ENCODE measurements around the gene ABCA6.

ABCA6 gene

DNA sequence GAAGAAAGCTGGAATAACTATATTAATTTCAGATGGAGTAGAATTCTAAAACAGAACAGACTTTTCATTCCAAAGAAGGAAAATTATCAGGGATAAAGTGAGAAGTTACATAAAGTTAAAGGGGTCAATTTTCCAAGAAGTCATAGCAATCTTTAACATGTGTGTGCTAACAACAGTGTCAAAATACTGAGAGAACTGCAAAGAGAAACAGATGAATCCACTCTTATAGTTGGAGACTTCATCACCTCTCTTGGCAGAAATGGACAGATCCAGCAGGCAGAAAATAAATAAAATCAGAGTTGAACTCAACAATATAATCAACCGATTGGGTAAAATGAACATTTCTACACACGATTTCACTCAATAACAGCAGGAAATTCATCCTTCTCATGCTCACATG is 86.4 kb downstream of the ABCA6 start:
- no peak for DNase-seq (ENCODE audit: low spot score)
- in situ Hi-C loops (cut with MboI; ENCODE audit: low pct_unique_long_range_greater_than_20kb, low sequenced_read_pairs, unreplicated experiment), result no loop called here
- TF ChIP-seq, protein P1, sequence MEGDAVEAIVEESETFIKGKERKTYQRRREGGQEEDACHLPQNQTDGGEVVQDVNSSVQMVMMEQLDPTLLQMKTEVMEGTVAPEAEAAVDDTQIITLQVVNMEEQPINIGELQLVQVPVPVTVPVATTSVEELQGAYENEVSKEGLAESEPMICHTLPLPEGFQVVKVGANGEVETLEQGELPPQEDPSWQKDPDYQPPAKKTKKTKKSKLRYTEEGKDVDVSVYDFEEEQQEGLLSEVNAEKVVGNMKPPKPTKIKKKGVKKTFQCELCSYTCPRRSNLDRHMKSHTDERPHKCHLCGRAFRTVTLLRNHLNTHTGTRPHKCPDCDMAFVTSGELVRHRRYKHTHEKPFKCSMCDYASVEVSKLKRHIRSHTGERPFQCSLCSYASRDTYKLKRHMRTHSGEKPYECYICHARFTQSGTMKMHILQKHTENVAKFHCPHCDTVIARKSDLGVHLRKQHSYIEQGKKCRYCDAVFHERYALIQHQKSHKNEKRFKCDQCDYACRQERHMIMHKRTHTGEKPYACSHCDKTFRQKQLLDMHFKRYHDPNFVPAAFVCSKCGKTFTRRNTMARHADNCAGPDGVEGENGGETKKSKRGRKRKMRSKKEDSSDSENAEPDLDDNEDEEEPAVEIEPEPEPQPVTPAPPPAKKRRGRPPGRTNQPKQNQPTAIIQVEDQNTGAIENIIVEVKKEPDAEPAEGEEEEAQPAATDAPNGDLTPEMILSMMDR (IDR thresholded peaks at IDR 0.05; ENCODE audit: extremely low read depth, insufficient read depth, missing control alignments), result no peak

DNA sequence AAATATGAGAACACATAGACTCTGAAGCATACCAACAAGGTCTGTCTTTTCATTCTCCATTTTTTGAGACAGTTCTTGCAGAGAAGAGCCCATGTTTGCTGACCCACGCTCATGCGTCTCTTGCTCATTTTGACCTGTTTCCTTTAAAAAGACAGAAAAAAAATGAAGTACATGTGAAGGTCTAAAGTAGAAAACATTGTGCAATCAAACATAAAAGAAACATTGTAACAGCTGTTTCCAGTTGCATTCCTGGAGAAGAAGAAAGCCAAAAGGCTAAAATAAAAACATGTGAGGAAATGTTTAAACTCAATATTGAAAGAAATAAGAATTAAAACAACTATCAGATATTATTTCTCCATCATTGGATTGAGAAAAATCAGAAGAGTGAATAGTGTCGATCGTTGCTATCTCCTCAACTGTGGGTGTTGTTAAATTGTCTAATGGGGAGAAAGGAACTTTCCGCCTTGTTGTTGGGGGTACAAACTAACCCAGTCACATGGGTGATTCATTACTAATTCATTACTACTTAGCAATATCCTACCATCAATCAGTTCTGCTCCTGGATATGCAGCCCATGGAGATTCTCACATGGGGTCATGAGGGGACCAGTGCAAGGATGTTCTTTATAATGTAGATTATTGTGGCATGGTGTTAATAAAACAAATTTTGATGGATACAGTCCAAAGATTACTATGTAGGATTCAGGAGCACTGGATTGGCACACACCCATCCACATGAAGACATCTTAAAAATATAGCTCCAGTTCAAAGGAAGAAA is 90.5 kb downstream of the ABCA6 start:
- TF ChIP-seq, protein P1 (IDR thresholded peaks at IDR 0.05; ENCODE audit: extremely low read depth, insufficient read depth, missing control alignments), result no peak
- in situ Hi-C loops (cut with MboI; ENCODE audit: low pct_unique_long_range_greater_than_20kb, low sequenced_read_pairs, unreplicated experiment), result no loop called here
- DNase-seq (ENCODE audit: low spot score), result no peak

DNA sequence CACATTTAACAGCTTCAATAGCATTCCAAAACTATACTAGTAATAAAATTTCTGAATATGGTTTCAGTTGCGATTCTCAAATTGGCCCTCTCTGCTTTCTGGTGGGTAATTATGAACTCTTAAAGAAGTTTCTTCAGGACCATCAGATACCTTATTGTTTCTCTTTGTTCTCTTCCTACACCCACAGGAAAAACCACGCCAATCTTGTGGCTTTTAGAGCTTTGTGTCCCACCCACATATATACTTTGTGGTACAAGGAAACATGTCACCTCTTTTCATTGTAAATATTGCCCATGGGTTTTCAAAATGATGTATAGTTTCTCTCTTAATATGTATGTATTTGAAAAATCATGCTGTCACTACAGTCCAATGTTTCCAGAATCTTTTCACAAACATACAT is 93.1 kb downstream of the ABCA6 start:
- TF ChIP-seq, protein P1 (IDR thresholded peaks at IDR 0.05; ENCODE audit: extremely low read depth, insufficient read depth, missing control alignments), result no peak

DNA sequence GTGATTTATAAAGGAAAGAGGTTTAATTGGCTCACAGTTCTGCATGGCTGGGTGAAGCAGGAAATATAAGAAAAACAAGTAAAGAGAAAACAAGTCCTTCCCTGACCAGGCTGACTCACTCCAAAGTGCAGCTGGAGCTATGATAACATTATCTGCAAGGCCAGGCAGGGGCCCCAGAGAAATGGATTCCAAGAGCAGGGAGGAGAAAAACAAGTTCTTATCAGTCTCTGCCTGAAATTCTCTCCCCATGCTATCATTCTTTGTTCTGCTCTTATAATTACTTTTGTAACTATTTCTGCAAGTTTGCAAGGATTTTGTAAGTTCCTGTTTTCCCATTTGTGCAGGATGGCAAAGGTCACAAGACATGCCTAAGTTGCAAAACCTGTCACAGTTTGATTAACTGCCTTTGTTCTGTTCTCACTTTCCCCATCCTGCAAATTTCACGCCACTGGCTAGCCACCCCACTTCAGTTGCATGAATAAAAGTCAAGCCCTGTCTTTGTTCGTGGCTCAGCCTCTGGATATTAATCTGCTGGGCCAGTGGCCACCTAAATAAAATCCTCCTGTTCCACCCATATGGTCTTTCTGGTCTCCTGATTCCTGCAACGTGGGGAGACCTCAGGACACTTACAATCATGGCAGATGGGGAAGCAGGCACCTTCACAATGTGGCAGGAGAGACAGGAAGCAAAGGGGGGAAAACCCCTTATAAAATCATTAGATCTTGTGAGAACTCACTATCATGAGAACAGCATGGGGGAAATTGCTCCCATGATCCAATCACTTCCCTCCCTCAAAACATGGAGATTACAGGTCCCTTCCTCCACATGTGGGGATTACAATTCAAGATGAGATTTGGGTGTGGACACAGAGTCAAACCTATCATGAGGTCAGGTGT is 94.1 kb downstream of the ABCA6 start:
- TF ChIP-seq, protein P1 (IDR thresholded peaks at IDR 0.05; ENCODE audit: extremely low read depth, insufficient read depth, missing control alignments), result no peak
- no peak for DNase-seq (ENCODE audit: low spot score)
- in situ Hi-C loops (cut with MboI; ENCODE audit: low pct_unique_long_range_greater_than_20kb, low sequenced_read_pairs, unreplicated experiment), result no loop called here

More for the DNA sequence above, 93.1 kb downstream of the ABCA6 start:
- in situ Hi-C loops (cut with MboI; ENCODE audit: low pct_unique_long_range_greater_than_20kb, low sequenced_read_pairs, unreplicated experiment), result no loop called here
- DNase-seq (ENCODE audit: low spot score), result no peak

DNA sequence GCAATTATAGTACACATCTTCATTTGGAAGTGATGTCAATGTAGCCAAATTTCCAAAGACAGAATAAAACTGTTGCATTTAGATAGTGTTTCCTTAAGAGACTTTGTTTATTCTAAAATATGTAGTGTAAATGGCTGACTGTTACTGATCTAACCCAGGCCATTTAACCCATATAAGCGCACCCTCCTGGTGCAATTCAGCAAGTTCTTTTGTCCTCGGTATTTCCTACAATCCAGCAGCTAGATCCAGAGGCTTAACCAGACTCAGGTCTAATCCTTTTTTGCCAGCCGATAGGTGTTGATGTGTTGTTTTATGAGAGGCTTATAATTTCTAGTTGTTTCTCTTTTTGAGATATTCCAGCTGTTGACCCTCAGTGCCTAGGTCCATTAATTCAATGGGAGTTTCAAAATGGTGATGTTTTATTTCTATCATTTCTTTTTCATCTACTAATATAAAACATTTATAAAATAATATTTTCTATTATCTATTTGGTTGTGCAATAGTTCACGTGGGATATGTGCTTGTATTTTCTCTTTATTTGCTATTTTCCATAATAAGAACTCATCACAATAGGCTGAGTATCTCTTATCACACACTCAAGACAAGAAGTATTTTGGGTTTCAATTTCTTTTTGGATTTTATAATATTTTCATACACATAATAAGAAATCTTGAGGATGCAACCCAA is 95.4 kb downstream of the ABCA6 start:
- in situ Hi-C loops (cut with MboI; ENCODE audit: low pct_unique_long_range_greater_than_20kb, low sequenced_read_pairs, unreplicated experiment), result no loop called here
- no peak for DNase-seq (ENCODE audit: low spot score)
- TF ChIP-seq, protein P1 (IDR thresholded peaks at IDR 0.05; ENCODE audit: extremely low read depth, insufficient read depth, missing control alignments), result no peak

DNA sequence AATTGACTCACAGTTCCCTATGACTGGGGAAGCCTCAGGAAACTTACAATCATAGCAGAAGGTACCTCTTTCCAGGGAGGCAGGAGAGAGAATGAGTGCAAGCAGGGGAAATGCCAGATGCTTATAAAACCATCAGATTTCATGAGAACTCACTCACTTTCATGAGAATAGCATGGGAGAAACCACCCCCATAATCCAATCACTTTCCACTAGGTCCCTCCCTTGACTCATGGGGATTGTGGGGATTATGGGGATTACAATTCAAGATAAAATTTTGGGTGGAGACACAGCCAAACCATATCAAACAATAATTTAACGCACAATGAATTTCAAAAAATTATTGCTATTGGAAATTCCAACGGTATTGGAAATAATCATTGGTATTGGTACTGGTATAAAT is 96.0 kb downstream of the ABCA6 start:
- DNase-seq (ENCODE audit: low spot score), result no peak
- in situ Hi-C loops (cut with MboI; ENCODE audit: low pct_unique_long_range_greater_than_20kb, low sequenced_read_pairs, unreplicated experiment), result no loop called here
- TF ChIP-seq, protein P1 (IDR thresholded peaks at IDR 0.05; ENCODE audit: extremely low read depth, insufficient read depth, missing control alignments), result no peak

Data from GM13977 (cell line).